NB4 (cell line): Measurements from ENCODE around the gene TANC2.
A peak's percentile ranks its signal among the peaks of the same experiment; 100 is the strongest.

Source experiments
- DNase-seq: peaks from one replicate; pipeline ENCODE4 v3.0.0; 2010; ENCODE audit warnings: low read depth
- H3K4me3 ChIP-seq: one replicate; pipeline ENCODE4 v1.5.1; 2011; ENCODE audit warnings: mild to moderate bottlenecking, low read depth, low read length, moderate library complexity
- MAX ChIP-seq: IDR thresholded peaks from 2 replicates; pipeline ENCODE4 v1.6.1; 2011; ENCODE audit warnings: low read depth, low read length
- MYC ChIP-seq: IDR thresholded peaks from 2 replicates; pipeline ENCODE4 v1.6.1; 2011; ENCODE audit warnings: low read depth, low read length
- POLR2A ChIP-seq: IDR thresholded peaks from 2 replicates; pipeline ENCODE4 v1.6.1; 2011; ENCODE audit warnings: mild to moderate bottlenecking; ENCODE audit not compliant: insufficient read length; ENCODE audit errors: extremely low read depth
- TF ChIP-seq, protein P1 (sequence below): IDR thresholded peaks from one replicate; pipeline ENCODE4 v1.5.1; 2012; ENCODE audit warnings: low read depth, low read length

Gene TANC2

DNA sequence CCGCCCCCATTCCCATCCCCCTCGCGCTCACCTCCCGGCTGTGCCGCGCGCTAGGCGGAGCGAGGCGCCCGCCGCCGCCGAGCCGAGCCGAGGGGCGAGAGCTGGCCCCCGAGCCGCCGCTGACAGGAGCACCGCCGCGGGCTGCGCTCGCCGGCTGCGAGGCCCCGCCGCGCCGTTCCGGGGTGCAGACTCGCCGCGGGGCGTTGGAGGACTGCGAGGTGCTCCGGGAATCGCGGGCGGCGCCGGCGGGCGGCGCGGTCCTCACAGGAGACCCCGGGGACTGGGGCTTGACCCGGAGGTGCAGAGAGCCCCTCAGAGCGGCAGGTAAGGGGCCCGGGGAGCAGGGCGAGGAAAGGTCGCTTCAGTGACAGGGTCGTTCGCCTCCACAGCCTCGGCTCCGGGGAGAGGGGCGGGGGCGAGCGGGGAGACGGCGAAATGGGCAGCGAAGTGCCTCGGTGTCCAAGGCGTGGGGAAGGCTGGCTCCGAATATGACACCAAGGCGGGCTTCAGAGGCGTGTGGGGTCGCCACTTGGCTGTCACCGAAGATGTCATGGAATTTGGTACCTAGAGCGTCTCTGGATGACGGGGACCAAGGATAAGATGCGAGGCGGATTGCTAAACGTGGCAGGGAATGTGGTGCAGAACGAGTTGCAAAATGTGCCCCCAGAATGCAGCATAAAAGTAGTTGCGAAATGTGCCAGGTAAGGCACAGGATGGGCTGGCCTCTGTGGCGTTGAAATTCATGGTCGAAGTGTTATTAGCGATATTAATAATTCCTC is 580 bp downstream of the TANC2 start:
- TF ChIP-seq MAX (no peak), MYC (peak; percentile 22; the same call in 1 of the 2 replicates)
- TF ChIP-seq, protein P1, sequence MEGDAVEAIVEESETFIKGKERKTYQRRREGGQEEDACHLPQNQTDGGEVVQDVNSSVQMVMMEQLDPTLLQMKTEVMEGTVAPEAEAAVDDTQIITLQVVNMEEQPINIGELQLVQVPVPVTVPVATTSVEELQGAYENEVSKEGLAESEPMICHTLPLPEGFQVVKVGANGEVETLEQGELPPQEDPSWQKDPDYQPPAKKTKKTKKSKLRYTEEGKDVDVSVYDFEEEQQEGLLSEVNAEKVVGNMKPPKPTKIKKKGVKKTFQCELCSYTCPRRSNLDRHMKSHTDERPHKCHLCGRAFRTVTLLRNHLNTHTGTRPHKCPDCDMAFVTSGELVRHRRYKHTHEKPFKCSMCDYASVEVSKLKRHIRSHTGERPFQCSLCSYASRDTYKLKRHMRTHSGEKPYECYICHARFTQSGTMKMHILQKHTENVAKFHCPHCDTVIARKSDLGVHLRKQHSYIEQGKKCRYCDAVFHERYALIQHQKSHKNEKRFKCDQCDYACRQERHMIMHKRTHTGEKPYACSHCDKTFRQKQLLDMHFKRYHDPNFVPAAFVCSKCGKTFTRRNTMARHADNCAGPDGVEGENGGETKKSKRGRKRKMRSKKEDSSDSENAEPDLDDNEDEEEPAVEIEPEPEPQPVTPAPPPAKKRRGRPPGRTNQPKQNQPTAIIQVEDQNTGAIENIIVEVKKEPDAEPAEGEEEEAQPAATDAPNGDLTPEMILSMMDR = no peak
- peak; percentile 28 for DNase-seq
- H3K4me3 ChIP-seq = peak overlapping the region; percentile 57

GRCh38 chr17:62967205-62967529 is 1.1 kb downstream of the TANC2 start:
- no peak for TF ChIP-seq MYC
- TF ChIP-seq MAX = no peak
- no peak for TF ChIP-seq POLR2A
- TF ChIP-seq, protein P1 = no peak
- no peak for DNase-seq
- H3K4me3 ChIP-seq = peak overlapping the region; percentile 57

GRCh38 chr17:62968445-62968923 is 2.4 kb downstream of the TANC2 start:
- no peak overlapping the region for H3K4me3 ChIP-seq
- peak; percentile 86 for DNase-seq
- TF ChIP-seq POLR2A = no peak
- TF ChIP-seq MAX = 0 out of 2 replicates have a peak, but pooled peaks have one; percentile 3
- TF ChIP-seq MYC = peak; percentile 29; the same call in 1 of the 2 replicates
- TF ChIP-seq, protein P1 = peak; percentile 85

DNA sequence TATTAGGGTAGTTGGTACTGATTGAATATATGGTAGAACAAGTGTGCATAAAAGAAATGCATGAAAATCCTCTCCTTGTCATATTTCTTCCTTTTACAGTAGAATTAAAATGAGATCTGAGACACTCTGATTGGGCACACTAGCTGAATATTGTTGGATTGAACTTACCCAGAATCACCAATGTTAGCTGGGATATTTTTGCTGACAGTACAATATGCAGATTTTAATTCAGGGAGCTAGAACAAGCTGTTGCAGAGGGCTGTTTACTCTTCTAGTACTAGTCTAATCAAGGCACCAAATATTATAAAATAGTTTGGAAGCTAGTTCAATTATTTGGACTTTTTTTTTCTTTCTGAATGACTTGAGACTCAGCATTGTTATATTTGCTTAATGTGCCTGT is 4.6 kb downstream of the TANC2 start:
- no peak for DNase-seq
- no peak for TF ChIP-seq MYC
- TF ChIP-seq MAX = no peak
- TF ChIP-seq POLR2A = no peak
- TF ChIP-seq, protein P1 = no peak
- H3K4me3 ChIP-seq = no peak overlapping the region

DNA sequence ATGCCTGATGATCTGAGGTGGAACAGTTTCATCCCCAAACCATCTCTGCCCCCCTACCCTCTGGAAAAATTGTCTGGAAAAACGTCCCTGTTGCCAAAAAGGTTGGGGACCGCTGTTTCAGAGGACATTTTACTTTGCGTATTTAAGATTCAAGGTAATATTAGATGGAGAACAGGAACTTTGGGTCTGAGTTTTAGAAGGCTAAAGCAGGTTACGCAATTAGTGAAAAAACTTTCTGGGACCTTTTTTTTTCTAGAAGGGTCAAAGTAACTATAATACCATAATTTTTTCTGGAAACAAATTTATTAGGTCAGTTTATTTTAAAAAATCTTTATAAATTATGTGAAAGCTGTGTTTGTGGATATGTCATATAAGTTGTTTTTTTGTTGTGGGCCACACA is 5.8 kb downstream of the TANC2 start:
- no peak overlapping the region for H3K4me3 ChIP-seq
- no peak for DNase-seq
- TF ChIP-seq, protein P1 = no peak
- TF ChIP-seq POLR2A (no peak), MAX (no peak), MYC (no peak)
